AG04449 (cell line): ENCODE measurements around the gene TCAF2.
A peak's percentile ranks its signal among the peaks of the same experiment; 100 is the strongest.
"Not testable (repeated sequence)": the region's sequence is repeated elsewhere in the genome, so short reads cannot be mapped to it uniquely, and the experiment has no call there.

ENCODE experiments used
- CTCF ChIA-PET: fragments of 350-600 bp; formaldehyde crosslinking; extraction: SDS; loops from one replicate; lab custom pipeline; 2021; ENCODE audit warnings: antibody characterized with exemption; lab: Yijun Ruan, JAX
- POLR2A ChIA-PET: fragments of 400-600, 350-600 bp; formaldehyde crosslinking; extraction: SDS; loops from one replicate; lab custom pipeline; 2020; ENCODE audit warnings: antibody characterized with exemption, inconsistent platforms; lab: Yijun Ruan, JAX
- DNase-seq: peaks from one replicate; pipeline ENCODE4 v3.0.0-alpha.2; 2010; ENCODE audit warnings: low read depth, low spot score
- H3K4me3 ChIP-seq: 2 replicates; pipeline ENCODE4 v1.5.1; 2011; ENCODE audit warnings: low read depth, mild to moderate bottlenecking, control low read depth, low read length
- TF ChIP-seq, protein P1 (sequence below): IDR thresholded peaks from one replicate; pipeline ENCODE4 v1.5.1; 2011; ENCODE audit warnings: mild to moderate bottlenecking, moderate library complexity, low read length, control low read depth, inconsistent platforms; ENCODE audit not compliant: insufficient read depth; ENCODE audit errors: missing control alignments

Gene TCAF2

DNA sequence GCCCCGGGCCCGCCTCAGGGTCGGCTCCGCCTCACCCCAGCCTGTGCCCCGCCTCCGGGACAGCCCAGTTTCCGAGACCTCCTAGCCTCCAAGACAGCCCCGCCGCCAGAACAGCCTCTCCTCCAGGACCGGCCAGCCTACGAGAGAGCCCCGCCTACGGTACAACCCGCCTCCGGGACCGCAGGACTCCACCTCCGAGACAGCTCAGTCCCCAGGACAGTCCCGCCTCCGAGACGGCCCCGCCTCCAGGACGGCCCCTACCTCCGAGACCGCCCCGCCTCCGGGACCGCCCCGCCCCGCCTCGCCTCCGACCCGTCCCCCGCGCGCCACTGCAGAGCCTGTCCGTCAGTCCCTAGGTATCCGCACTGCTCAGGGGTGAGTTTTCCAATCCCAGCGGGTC, at the start of gene TCAF2:
TCAF2 (plus strand) TSS at position 329 of the 400 bp plus-strand sequence.
- POLR2A ChIA-PET, DNase-seq, CTCF ChIA-PET: not testable (repeated sequence)
- peak within 1 kb of the TSS; percentile 43 for H3K4me3 ChIP-seq

- POLR2A ChIA-PET, DNase-seq, H3K4me3 ChIP-seq, CTCF ChIA-PET: not testable (repeated sequence)
Measured at GRCh38 chr7:143571501-143571900, 49.3 kb upstream of the TCAF2 start, which contains the start of gene CTAGE15. TSS of gene CTAGE15 (plus strand) at chr7:143571801. CDS start at chr7:143571818, 17 bp downstream.

DNA sequence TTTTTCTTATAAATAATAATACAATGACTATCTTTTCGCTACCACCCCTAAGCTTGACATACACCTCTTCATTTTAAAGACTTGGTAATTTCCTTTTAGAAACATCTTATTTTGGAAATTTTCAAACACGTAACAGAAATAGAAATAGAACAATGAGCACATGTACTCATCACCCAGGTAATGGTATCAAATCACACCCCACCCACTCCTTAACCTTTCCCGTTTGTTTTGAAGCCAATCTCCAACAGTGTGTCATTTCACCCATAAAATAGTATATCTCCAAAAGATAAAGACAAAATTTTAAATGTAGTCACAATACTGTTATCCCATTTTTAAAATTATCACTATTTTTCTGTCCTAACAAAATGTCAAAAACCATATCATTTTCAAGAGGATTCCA, 32.6 kb upstream of the TCAF2 start:
- H3K4me3 ChIP-seq, DNase-seq, POLR2A ChIA-PET, CTCF ChIA-PET: not testable (repeated sequence)

DNA sequence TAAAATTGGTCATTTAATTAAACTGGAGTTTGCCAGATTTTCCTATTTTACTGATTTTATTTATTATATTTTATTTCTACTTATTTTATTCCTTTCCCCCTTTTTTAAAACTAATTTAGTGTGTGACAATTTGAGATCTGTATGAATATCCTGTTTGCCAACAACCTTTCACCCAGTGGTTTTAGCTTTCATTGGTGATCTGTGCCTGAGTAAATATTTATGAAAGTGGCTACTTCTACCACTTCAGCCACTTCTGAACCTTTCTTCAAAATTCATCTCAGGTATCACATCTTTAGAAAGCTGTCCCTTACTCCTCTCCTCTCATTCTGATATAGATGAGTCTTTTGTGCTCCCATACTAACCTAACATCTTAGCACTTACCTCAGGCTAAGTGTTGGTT, 30.9 kb upstream of the TCAF2 start:
- POLR2A ChIA-PET, DNase-seq, H3K4me3 ChIP-seq, CTCF ChIA-PET: not testable (repeated sequence)

DNA sequence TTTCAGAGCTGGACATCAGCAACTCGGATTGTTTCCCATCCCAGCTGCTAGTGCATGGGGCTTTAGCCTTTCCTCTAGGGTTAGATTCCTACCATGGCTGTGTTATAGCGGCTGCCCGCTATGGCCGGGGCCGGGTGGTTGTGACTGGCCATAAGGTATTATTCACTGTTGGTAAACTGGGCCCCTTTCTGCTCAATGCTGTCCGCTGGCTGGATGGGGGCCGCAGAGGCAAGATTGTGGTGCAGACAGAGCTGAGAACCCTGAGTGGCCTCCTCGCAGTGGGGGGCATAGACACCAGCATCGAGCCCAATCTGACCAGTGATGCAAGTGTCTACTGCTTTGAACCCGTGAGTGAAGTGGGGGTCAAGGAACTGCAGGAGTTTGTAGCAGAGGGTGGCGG, 22.7 kb upstream of the TCAF2 start:
- DNase-seq, POLR2A ChIA-PET, H3K4me3 ChIP-seq, CTCF ChIA-PET: not testable (repeated sequence)

DNA sequence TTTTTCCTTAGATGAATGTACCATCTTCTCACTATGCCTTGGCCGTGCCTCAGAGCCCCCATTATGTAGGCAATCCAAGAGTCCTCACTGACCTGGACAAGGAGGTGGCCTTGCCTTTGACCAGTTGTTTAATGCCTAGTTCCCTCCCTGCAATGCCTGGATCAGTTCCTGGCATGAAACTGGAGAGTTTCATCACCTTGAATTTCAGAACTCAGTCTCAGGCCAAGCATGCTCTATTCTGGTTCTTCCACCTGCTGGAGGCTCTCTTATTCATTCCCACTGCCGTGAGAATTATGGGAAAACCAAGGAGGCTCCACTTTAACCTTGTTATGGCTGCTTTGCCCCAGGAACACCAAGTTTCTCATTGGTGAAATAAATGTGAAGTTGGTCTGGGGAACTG, 17.2 kb upstream of the TCAF2 start:
- CTCF ChIA-PET, H3K4me3 ChIP-seq, POLR2A ChIA-PET, DNase-seq: not testable (repeated sequence)

GRCh38 chr7:143606088-143606487, 14.7 kb upstream of the TCAF2 start:
- POLR2A ChIA-PET, DNase-seq, CTCF ChIA-PET, H3K4me3 ChIP-seq: not testable (repeated sequence)

DNA sequence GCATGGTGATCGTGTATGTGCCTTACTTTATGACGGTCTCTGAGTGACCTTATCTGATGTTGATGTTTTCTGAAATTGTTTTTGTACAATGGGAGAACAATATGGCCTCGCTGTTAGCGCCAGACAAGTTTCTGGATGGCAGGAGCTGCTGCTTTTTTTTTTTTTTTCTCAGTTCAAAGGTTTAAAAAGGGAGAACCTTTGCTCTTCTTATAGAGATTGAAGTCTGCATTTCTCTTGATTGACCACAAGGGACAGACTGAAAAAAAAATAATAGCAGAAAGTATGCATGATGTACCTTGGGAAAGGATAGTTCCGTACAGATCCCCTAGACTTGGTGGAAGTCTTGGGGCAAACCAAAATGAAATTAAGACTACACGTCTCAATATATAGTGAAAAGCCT, 5.2 kb upstream of the TCAF2 start:
- CTCF ChIA-PET, POLR2A ChIA-PET, DNase-seq, H3K4me3 ChIP-seq: not testable (repeated sequence)

DNA sequence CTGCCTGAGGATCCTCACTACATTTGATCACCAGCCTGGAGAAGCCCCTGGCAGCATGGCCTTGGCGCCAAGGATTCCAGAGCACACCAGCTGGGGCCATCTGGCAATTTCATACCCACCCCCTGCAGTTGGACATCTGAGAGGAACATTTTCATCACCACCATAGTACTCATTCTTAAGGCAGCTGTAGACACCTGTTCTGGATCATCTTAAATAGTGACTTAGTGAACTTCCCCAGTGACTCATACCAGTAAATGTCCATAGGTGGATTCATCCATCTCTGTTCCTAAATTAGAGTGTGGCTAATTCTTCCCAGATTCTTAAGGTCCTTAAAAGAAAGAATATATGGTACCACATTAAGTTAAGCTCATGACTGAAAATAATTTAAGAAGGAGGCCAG, 3.6 kb upstream of the TCAF2 start:
- CTCF ChIA-PET, H3K4me3 ChIP-seq, DNase-seq, POLR2A ChIA-PET: not testable (repeated sequence)

- H3K4me3 ChIP-seq, DNase-seq, CTCF ChIA-PET, POLR2A ChIA-PET: not testable (repeated sequence)
- TF ChIP-seq, protein P1, sequence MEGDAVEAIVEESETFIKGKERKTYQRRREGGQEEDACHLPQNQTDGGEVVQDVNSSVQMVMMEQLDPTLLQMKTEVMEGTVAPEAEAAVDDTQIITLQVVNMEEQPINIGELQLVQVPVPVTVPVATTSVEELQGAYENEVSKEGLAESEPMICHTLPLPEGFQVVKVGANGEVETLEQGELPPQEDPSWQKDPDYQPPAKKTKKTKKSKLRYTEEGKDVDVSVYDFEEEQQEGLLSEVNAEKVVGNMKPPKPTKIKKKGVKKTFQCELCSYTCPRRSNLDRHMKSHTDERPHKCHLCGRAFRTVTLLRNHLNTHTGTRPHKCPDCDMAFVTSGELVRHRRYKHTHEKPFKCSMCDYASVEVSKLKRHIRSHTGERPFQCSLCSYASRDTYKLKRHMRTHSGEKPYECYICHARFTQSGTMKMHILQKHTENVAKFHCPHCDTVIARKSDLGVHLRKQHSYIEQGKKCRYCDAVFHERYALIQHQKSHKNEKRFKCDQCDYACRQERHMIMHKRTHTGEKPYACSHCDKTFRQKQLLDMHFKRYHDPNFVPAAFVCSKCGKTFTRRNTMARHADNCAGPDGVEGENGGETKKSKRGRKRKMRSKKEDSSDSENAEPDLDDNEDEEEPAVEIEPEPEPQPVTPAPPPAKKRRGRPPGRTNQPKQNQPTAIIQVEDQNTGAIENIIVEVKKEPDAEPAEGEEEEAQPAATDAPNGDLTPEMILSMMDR = peak; percentile 31
Measured at GRCh38 chr7:143620058-143620457, 716 bp upstream of the TCAF2 start.

DNA sequence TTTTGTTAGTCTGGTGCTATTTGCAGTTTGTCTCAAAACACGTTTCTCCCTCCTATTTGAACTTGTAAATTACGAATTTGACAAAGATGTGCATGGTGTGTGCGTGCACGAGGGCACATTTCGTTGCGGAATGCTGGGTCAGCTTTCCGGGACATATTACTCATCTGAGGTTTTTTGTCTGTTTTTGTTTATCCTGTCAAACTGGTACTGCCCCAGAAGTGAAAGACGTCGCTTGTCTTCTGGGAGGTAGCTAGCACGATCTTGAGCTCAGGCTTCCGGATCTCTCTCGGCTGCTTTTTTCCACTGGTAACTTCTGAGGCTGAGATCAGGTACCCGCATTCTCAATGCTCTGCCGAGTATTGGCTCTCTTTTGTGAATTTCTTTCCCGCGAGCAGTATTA, 401 bp downstream of the TCAF2 start:
- DNase-seq, CTCF ChIA-PET, POLR2A ChIA-PET: not testable (repeated sequence)

GRCh38 chr7:143622130-143622529, 1.4 kb downstream of the TCAF2 start:
- POLR2A ChIA-PET, DNase-seq, H3K4me3 ChIP-seq, CTCF ChIA-PET: not testable (repeated sequence)

More for the DNA sequence above, 401 bp downstream of the TCAF2 start:
- H3K4me3 ChIP-seq = not testable (repeated sequence)

DNA sequence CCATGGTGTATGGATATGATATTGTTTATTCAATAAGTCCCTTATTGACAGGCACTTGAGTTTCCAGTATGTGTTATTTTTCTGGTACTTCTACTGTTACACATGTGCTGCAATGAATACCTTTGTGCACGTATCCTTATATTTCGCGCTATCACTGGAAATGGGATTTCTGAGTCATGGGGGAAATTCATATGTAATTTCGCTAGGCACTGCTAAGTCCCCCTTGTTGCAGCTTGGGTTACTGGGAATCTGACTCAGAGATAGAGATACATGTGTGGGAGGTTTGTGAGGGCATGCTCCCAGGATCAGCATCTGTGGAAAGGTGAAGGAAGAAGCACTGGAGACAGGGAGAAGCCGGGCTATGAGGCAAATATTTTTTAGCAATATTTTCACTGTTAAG, 9.9 kb downstream of the TCAF2 start:
- DNase-seq, CTCF ChIA-PET, H3K4me3 ChIP-seq, POLR2A ChIA-PET: not testable (repeated sequence)

DNA sequence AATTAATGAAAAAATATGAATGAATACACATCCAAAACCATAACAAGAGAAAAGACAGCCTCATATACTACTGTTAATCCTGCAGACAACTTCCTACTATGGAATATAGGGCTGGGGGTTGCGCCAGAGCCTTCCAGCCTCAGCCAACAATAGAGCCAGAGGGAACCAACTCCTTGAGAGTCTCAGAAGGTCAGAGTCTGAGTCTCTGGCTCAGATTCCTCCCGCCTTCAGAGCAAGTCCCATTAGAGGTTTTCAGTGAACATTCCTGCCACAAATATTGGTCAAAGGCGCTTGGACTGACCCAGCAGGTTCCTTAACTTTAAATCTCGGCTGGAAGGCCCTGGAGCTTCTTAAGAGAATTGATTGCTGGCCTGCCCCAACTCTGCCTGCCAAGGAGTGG, 11.7 kb downstream of the TCAF2 start:
- POLR2A ChIA-PET, DNase-seq, CTCF ChIA-PET, H3K4me3 ChIP-seq: not testable (repeated sequence)

DNA sequence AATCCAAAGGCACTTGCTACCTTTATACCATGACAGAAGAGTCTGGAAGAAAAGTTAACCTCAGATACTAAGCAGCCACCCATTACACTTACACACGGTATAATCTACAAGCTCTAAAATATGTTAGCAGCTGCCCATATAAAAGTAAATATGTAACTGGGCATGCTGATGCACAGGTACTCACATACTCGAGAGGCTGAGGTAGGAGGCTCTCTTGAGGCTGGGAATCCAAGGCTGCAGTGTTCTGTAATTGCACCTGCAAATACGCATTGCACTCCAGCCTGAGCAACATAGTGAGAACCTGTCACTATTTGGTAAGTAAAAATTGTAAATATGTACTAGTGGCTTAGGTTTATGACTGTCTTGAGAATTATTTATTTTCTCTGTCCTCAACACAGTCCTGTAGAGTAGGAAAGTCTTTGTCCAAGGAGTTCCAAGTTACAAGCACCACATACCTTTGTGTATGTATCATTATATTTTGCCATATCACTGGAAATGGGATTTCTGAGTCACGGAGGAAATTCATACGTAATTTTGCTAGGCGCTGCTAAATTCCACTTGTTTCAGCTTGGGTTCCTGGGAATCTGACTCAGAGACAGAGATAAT, 12.3 kb downstream of the TCAF2 start:
- DNase-seq, CTCF ChIA-PET, H3K4me3 ChIP-seq, POLR2A ChIA-PET: not testable (repeated sequence)

DNA sequence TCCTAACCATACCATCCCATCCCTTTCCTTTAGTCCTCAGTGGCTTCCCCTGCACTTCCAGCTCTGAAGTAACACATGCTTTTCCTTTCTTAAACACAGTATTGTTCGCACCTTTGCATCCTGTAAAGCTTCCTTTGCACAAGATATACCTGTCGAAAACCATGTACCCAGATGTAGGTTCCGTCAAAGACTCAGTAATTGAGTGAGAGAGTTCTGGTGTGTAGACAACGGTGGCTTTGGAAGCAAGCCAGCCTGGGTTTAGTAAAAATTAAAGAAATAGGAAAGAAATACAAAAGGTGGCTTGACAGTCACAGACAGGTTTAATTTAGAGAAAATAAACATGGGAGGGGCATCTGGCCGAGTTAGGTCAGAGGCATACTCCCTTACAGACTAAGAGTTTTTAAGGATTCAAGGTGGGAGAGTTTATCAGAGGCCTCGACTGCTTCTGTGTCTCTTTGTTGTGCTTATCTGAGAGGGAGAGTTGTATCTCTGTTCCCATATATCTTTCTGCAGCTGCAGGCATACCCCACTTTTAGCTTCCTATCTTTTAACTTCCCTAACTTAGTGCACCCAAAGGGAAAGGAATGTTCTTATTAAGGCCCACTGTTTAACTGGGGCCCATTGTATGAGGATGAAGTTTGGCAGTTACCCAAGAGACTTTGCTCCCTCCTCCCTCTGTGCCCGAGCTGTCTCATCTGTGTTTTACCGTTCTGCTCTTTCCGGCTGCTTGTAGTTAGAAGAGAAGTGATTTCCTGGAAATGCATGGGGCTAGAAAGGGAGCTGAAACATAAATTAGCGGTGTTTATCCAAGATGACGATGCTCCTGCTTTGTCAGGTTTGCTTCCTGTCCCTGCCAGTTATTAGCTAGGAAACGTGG, 14.8 kb downstream of the TCAF2 start:
- DNase-seq, CTCF ChIA-PET, H3K4me3 ChIP-seq, POLR2A ChIA-PET: not testable (repeated sequence)
